Metanephros (tissue), 1 donor: ENCODE measurements around the gene PRDM1. TPM values are rescaled to one million over a fixed set of nuclear protein-coding genes. Genes with fewer than 3 reads are reported as not detected.

Source experiments
- total RNA-seq: library from RNA; depleted of rRNA; stranded (reverse); fragments of >200 nt; gene quantifications from one replicate; pipeline ENCODE4 v1.2.3, GENCODE V29; 2014

PRDM1 gene
- 3.7 TPM for total RNA-seq

GRCh38 chr6:106085984-106086813, at the start of gene PRDM1:
Gene PRDM1, plus strand, starts transcription at chr6:106086336. Its CDS starts 218 bp downstream, at chr6:106086554.

Other genes with a start within 250 kb of the PRDM1 start
- gene ATG5, start 239.4 kb downstream of the PRDM1 start, total RNA-seq = 40.6 TPM